ENCODE measurements around the gene G6PD. TPM values are rescaled to one million over a fixed set of nuclear protein-coding genes. Genes with fewer than 3 reads are reported as not detected.

G6PD gene
- total RNA-seq, 4 donors from 2014 or later = 14.0 to 65.2 (median 43.1) TPM

DNA sequence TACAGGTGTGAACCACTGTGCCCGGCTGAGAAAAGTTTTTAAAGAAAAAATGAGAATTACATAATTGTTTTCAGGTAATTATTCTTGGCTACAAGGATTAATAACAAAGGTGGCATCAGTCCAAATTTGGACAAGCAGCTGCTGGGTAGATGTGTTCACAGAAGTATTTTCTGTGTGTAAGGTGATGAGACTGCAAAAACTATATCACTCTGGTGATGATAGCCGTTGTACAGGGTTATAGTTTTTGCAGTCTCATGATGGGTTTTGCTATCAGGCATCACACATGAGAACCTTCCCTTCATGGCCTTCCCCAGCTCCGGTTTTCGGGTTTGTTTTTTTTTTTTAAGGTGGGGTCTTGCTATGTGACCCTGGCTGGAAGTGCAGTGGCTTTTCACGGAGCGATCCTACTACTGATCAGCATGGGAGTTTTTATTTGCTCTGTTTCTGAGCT, 51.1 kb downstream of the G6PD start:
- TF ChIP-seq, protein P1, sequence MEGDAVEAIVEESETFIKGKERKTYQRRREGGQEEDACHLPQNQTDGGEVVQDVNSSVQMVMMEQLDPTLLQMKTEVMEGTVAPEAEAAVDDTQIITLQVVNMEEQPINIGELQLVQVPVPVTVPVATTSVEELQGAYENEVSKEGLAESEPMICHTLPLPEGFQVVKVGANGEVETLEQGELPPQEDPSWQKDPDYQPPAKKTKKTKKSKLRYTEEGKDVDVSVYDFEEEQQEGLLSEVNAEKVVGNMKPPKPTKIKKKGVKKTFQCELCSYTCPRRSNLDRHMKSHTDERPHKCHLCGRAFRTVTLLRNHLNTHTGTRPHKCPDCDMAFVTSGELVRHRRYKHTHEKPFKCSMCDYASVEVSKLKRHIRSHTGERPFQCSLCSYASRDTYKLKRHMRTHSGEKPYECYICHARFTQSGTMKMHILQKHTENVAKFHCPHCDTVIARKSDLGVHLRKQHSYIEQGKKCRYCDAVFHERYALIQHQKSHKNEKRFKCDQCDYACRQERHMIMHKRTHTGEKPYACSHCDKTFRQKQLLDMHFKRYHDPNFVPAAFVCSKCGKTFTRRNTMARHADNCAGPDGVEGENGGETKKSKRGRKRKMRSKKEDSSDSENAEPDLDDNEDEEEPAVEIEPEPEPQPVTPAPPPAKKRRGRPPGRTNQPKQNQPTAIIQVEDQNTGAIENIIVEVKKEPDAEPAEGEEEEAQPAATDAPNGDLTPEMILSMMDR (IDR thresholded peaks at IDR 0.05) = no peak
- TF ChIP-seq POLR2A (IDR thresholded peaks at IDR 0.05) = no peak
- H3K4me1 ChIP-seq = no peaks in the 10 kb centered on the region
- no peaks in the 10 kb centered on the region for H3K36me3 ChIP-seq
- H3K27me3 ChIP-seq = no peaks in the 10 kb centered on the region
- no peak overlapping the region for H3K4me3 ChIP-seq
- H3K9me3 ChIP-seq = no peaks in the 10 kb centered on the region
- no peak overlapping the region for H3K27ac ChIP-seq
- no peak for DNase-seq

DNA sequence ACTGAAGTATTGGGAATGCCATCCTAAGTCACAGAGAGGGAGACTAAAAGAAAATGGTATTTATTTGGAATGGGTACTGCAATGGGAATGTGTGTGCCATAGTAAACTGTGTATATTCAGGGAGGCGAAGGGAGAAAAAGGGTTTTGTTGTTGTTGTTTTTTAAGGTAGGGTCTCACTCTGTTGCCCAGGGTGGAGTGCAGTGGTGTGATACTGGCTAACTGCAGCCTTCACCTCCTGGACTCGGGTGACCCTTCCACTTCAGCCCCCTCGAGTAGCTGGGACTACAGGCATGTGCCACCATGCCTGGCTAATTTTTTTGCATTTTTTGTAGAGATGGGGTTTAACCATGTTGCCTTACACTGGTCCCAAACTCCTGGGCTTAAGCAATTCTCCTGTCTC, 51.9 kb downstream of the G6PD start:
- Histone ChIP-seq H3K27ac (no peak overlapping the region), H3K36me3 (no peaks in the 10 kb centered on the region), H3K27me3 (no peaks in the 10 kb centered on the region), H3K4me3 (no peak overlapping the region), H3K4me1 (peaks cover 0 to under 1% (median 0%) of the 10 kb centered on the region in 4 donors), H3K9me3 (no peaks in the 10 kb centered on the region)
- TF ChIP-seq, protein P1 (IDR thresholded peaks at IDR 0.05) = no peak
- no peak for TF ChIP-seq POLR2A (IDR thresholded peaks at IDR 0.05)
- DNase-seq = no peak

DNA sequence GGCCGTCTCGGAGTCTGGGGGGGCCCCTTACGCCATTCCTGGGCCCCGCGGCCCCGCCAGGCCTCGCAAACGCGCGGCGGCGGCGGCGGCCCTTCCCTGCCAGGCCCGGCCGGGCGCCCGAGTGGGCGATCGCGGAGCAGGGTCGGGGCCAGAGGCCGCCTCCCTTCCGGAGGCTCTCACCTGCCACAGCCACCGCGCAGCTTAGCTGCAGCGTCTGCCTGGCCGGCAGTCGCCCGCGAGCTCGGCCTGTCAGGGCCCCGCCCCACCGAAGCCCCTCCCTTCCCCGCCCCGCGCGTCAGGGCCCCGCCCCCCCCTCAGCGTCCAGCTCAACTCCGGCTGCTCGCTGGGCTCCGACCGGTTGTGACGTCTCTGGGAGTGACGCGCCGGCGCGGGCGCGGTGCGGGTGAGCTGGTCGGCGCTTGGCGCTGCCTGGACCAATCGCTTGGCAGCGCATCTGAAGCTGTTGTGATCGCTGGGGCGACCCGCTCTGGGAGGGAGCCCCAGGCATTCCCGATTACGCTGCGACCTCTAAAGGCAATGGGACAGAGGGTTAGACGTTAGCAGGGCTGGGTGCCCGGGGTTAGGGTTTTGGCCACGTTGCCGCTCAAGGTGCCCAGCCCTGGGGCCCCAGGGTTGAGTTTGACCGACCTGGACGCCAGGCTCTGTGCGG, 56.1 kb downstream of the G6PD start, which contains the start of gene SLC10A3:
Gene SLC10A3, minus strand, starts transcription at position 216 of the 670 bp plus-strand sequence. CDS start 1,689 bp downstream, outside the sequence.
- Histone ChIP-seq H3K9me3 (no peaks in the 10 kb centered on the region), H3K36me3 (no peaks in the 10 kb centered on the region), H3K4me3 (peak within 1 kb of the TSS; percentile 61 to 83 (median 66)), H3K4me1 (peaks cover 0 to 8% (median 4%) of the 10 kb centered on the region in 4 donors), H3K27me3 (no peaks in the 10 kb centered on the region), H3K27ac (peak within 1 kb of the TSS; percentile 93 to 97 (median 96))
- TF ChIP-seq POLR2A (IDR thresholded peaks at IDR 0.05) = peak; percentile 79 to 83
- TF ChIP-seq, protein P1 (IDR thresholded peaks at IDR 0.05) = peak in 1 of 6 experiments; percentile 8
- DNase-seq = peak; percentile 87 to 96 (median 93)

DNA sequence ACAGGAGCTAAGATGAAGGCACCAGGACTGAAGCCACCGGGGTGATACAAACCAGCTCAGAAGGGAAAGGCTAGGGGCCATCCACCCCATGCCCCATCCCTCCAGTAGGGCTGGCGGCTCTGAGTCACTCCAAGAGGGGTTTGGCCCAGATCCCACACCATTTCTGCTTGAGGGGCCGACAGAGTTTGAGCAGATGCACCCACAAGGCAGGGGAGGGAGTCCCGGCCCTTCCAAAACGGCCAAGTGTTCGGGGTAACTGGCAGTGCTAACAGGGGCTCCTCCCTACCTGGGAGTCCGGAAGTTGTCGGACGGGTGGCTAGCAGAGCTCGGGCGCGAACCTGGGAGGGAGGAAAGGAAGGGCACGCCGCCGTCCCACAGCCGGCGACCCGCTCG, 56.6 kb downstream of the G6PD start:
- H3K9me3 ChIP-seq = no peaks in the 10 kb centered on the region
- peaks cover 0 to 4% (median 0%) of the 10 kb centered on the region in 3 donors for H3K36me3 ChIP-seq
- TF ChIP-seq POLR2A (IDR thresholded peaks at IDR 0.05) = no peak
- TF ChIP-seq, protein P1 (IDR thresholded peaks at IDR 0.05) = no peak
- no peaks in the 10 kb centered on the region for H3K27me3 ChIP-seq
- peak overlapping the region; percentile 61 to 83 (median 66) for H3K4me3 ChIP-seq
- H3K4me1 ChIP-seq = peaks cover 0 to 13% (median 4%) of the 10 kb centered on the region in 4 donors
- DNase-seq = peak in 2 of 3 donors; percentile 32 to 64
- H3K27ac ChIP-seq = peak overlapping the region; percentile 93 to 97 (median 96)

DNA sequence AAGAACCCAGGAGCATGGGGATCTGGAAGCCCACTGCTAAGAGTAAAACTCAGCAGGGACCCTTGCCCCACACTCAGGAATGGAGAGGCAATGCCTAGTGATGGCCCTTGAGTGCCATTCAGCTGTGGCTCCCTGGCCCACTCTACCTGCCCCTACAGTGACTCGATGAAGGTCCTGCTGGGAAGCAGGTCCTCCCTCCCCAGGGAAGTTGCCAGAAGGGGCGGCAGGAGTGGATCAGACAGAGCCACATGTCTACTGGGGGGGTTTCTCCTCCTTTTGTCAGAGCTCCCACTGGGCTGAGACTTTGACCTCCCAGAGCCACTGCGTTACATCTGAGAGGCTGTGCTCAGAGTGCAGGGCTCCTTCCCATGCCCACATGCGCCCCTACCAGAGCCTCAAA, 57.5 kb downstream of the G6PD start:
- Histone ChIP-seq H3K4me3 (peak overlapping the region in 2 of 4 donors; percentile 68 to 83), H3K27me3 (no peaks in the 10 kb centered on the region), H3K36me3 (peaks cover 0 to 7% (median 0%) of the 10 kb centered on the region in 3 donors), H3K27ac (peak overlapping the region in 3 of 4 donors; percentile 93 to 97 (median 96)), H3K9me3 (no peaks in the 10 kb centered on the region), H3K4me1 (peaks cover 0 to 21% (median 6%) of the 10 kb centered on the region in 4 donors)
- DNase-seq = no peak
- TF ChIP-seq, protein P1 (IDR thresholded peaks at IDR 0.05) = no peak
- no peak for TF ChIP-seq POLR2A (IDR thresholded peaks at IDR 0.05)
